Dermis microvascular lymphatic vessel endothelial cell (primary cell): ENCODE measurements around the gene ITGA3. TPM values are rescaled to one million over a fixed set of nuclear protein-coding genes. Genes with fewer than 3 reads are reported as not detected.

Experiments used
- DNase-seq, 2 donors: peaks; one replicate each; pipeline versions ENCODE4 v3.0.0 to v3.0.0-alpha.2; 2010; ENCODE audit warnings: low read depth in 2 of 2
- total RNA-seq: library from RNA; depleted of rRNA; stranded (reverse); fragments of >200 nt; gene quantifications from 2 replicates; pipeline ENCODE4 v1.2.1, GENCODE V29; 2014

Gene ITGA3
- total RNA-seq, 1 donor from 2014 or later = 104 TPM

- DNase-seq = no peak
Measured at GRCh38 chr17:50093246-50093645, 37.3 kb downstream of the ITGA3 start.

GRCh38 chr17:50093807-50094206, 37.9 kb downstream of the ITGA3 start:
- no peak for DNase-seq

- peak; percentile 64 to 86 for DNase-seq
Measured at GRCh38 chr17:50094243-50094752, 38.4 kb downstream of the ITGA3 start.

- DNase-seq = peak; percentile 88 to 97
Measured at GRCh38 chr17:50094753-50095619, 39.1 kb downstream of the ITGA3 start, which contains the start of gene PDK2. TSS of gene PDK2 (plus strand) at chr17:50095351. CDS start at chr17:50095436, 85 bp downstream.

GRCh38 chr17:50095626-50096037, 39.7 kb downstream of the ITGA3 start:
- DNase-seq = peak in 1 of 2 donors; percentile 13

- DNase-seq = no peak
Measured at GRCh38 chr17:50096092-50096491, 40.2 kb downstream of the ITGA3 start.

- no peak for DNase-seq
Measured at GRCh38 chr17:50096758-50097157, 40.8 kb downstream of the ITGA3 start.

GRCh38 chr17:50097455-50097854, 41.5 kb downstream of the ITGA3 start:
- no peak for DNase-seq

GRCh38 chr17:50097926-50098325, 42.0 kb downstream of the ITGA3 start:
- DNase-seq = no peak

GRCh38 chr17:50098583-50098982, 42.7 kb downstream of the ITGA3 start:
- DNase-seq = no peak

- no peak for DNase-seq
Measured at GRCh38 chr17:50099003-50099402, 43.1 kb downstream of the ITGA3 start.

- no peak for DNase-seq
Measured at GRCh38 chr17:50100480-50100883, 44.6 kb downstream of the ITGA3 start.

GRCh38 chr17:50100921-50101345, 45.0 kb downstream of the ITGA3 start:
- no peak for DNase-seq

- DNase-seq = no peak
Measured at GRCh38 chr17:50101346-50102163, 45.6 kb downstream of the ITGA3 start.

- DNase-seq = no peak
Measured at GRCh38 chr17:50102164-50102991, 46.5 kb downstream of the ITGA3 start.

GRCh38 chr17:50103252-50103651, 47.3 kb downstream of the ITGA3 start:
- DNase-seq = no peak

- DNase-seq = no peak
Measured at GRCh38 chr17:50103941-50104340, 48.0 kb downstream of the ITGA3 start.

GRCh38 chr17:50105811-50106210, 49.9 kb downstream of the ITGA3 start:
- no peak for DNase-seq

GRCh38 chr17:50106393-50107131, 50.7 kb downstream of the ITGA3 start:
- DNase-seq = no peak

- DNase-seq = no peak
Measured at GRCh38 chr17:50107790-50108414, 52.0 kb downstream of the ITGA3 start.
